ENCODE measurements around the gene ATG7. TPM values are rescaled to one million over a fixed set of nuclear protein-coding genes. Genes with fewer than 3 reads are reported as not detected.

ATG7 gene
- total RNA-seq, 1 experiment from 2014 or later: 36.0 TPM

DNA sequence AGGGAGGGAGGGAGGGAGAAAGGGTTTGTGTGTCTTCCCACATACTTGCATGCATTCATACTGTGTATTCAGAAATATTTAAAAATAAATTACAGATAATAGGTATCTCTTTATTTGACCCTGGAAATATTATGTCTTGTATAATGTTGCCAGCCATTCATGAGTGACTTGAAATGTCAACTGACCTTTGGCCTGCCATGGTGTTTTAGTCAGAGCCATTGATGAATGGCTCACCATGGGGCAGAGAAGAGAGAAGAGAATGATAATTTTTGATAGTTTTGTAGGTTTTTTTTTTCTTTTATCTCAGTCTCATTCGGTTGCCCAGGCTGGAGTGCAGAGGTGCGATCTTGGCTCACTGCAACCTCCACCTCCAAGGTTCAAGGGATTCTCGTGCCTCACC is 121.2 kb downstream of the ATG7 start:
- ATAC-seq (no peak), DNase-seq (ENCODE audit: low read depth, low spot score) (no peak)
- TF ChIP-seq POLR2AphosphoS5 (IDR thresholded peaks at IDR 0.05; ENCODE audit: low read depth, low read length) (no peak), SIN3A (IDR thresholded peaks at IDR 0.05; ENCODE audit: borderline replicate concordance, insufficient read depth, low read depth, low read length) (no peak), TCF7L2 (IDR thresholded peaks at IDR 0.05; ENCODE audit: low read depth, low read length) (no peak)
- TF ChIP-seq, protein P1, sequence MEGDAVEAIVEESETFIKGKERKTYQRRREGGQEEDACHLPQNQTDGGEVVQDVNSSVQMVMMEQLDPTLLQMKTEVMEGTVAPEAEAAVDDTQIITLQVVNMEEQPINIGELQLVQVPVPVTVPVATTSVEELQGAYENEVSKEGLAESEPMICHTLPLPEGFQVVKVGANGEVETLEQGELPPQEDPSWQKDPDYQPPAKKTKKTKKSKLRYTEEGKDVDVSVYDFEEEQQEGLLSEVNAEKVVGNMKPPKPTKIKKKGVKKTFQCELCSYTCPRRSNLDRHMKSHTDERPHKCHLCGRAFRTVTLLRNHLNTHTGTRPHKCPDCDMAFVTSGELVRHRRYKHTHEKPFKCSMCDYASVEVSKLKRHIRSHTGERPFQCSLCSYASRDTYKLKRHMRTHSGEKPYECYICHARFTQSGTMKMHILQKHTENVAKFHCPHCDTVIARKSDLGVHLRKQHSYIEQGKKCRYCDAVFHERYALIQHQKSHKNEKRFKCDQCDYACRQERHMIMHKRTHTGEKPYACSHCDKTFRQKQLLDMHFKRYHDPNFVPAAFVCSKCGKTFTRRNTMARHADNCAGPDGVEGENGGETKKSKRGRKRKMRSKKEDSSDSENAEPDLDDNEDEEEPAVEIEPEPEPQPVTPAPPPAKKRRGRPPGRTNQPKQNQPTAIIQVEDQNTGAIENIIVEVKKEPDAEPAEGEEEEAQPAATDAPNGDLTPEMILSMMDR (IDR thresholded peaks at IDR 0.05): no peak
- TF ChIP-seq, protein P2, sequence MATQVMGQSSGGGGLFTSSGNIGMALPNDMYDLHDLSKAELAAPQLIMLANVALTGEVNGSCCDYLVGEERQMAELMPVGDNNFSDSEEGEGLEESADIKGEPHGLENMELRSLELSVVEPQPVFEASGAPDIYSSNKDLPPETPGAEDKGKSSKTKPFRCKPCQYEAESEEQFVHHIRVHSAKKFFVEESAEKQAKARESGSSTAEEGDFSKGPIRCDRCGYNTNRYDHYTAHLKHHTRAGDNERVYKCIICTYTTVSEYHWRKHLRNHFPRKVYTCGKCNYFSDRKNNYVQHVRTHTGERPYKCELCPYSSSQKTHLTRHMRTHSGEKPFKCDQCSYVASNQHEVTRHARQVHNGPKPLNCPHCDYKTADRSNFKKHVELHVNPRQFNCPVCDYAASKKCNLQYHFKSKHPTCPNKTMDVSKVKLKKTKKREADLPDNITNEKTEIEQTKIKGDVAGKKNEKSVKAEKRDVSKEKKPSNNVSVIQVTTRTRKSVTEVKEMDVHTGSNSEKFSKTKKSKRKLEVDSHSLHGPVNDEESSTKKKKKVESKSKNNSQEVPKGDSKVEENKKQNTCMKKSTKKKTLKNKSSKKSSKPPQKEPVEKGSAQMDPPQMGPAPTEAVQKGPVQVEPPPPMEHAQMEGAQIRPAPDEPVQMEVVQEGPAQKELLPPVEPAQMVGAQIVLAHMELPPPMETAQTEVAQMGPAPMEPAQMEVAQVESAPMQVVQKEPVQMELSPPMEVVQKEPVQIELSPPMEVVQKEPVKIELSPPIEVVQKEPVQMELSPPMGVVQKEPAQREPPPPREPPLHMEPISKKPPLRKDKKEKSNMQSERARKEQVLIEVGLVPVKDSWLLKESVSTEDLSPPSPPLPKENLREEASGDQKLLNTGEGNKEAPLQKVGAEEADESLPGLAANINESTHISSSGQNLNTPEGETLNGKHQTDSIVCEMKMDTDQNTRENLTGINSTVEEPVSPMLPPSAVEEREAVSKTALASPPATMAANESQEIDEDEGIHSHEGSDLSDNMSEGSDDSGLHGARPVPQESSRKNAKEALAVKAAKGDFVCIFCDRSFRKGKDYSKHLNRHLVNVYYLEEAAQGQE (IDR thresholded peaks at IDR 0.05; ENCODE audit: insufficient read depth in 1 of 2, low read depth in 2 of 2, low read length in 1 of 2): no peak
- no peaks in the 10 kb centered on the region for H3K36me3 ChIP-seq (ENCODE audit: control insufficient read depth, insufficient read depth, low read length)
- ChIA-PET POLR2A (no interaction called here), CTCF (interaction anchor here (0.6 kb wide), 1 partner anchor 10 kb away, joined by 4 read pairs; no protein-coding TSS in a partner anchor)
- intact Hi-C loops (cut with micrococcal nuclease; ENCODE audit: unreplicated experiment) (no loop called here), in situ Hi-C loops (cut with HindIII; ENCODE audit: low pct_unique_long_range_greater_than_20kb, low sequenced_read_pairs) (no loop called here)
- no peaks in the 10 kb centered on the region for H3K27me3 ChIP-seq (ENCODE audit: control insufficient read depth, insufficient read depth, low read length)
- H3K4me3 ChIP-seq (ENCODE audit: low read depth in 2 of 2, low read length in 2 of 2): no peak overlapping the region
- no TSS peak for BruUV-seq (replicated peaks)
- no peak overlapping the region; the same call in 1 of the 2 replicates for H3K27ac ChIP-seq (ENCODE audit: low read length)
- H3K4me1 ChIP-seq (ENCODE audit: control insufficient read depth, insufficient read depth, low read length): no peaks in the 10 kb centered on the region
- no peaks in the 10 kb centered on the region for H3K9me3 ChIP-seq (ENCODE audit: control insufficient read depth, insufficient read depth, low read depth, low read length)

GRCh38 chr3:11394392-11394791 is 122.2 kb downstream of the ATG7 start:
- no peaks in the 10 kb centered on the region for H3K36me3 ChIP-seq (ENCODE audit: control insufficient read depth, insufficient read depth, low read length)
- no peak for ATAC-seq
- no peaks in the 10 kb centered on the region for H3K27me3 ChIP-seq (ENCODE audit: control insufficient read depth, insufficient read depth, low read length)
- POLR2A ChIA-PET: no interaction called here
- BruUV-seq (replicated peaks): no TSS peak
- no peaks in the 10 kb centered on the region for H3K9me3 ChIP-seq (ENCODE audit: control insufficient read depth, insufficient read depth, low read depth, low read length)
- in situ Hi-C loops (cut with HindIII; ENCODE audit: low pct_unique_long_range_greater_than_20kb, low sequenced_read_pairs): no loop called here
- DNase-seq (ENCODE audit: low read depth, low spot score): no peak
- intact Hi-C loops (cut with micrococcal nuclease; ENCODE audit: unreplicated experiment): no loop called here
- TF ChIP-seq, protein P1 (IDR thresholded peaks at IDR 0.05): no peak
- TF ChIP-seq POLR2AphosphoS5 (IDR thresholded peaks at IDR 0.05; ENCODE audit: low read depth, low read length) (no peak), SIN3A (IDR thresholded peaks at IDR 0.05; ENCODE audit: borderline replicate concordance, insufficient read depth, low read depth, low read length) (no peak), TCF7L2 (IDR thresholded peaks at IDR 0.05; ENCODE audit: low read depth, low read length) (no peak)
- TF ChIP-seq, protein P2 (IDR thresholded peaks at IDR 0.05; ENCODE audit: insufficient read depth in 1 of 2, low read depth in 2 of 2, low read length in 1 of 2): no peak
- no peak overlapping the region for H3K4me3 ChIP-seq (ENCODE audit: low read depth in 2 of 2, low read length in 2 of 2)
- H3K27ac ChIP-seq (ENCODE audit: low read length): no peak overlapping the region; the same call in 1 of the 2 replicates
- no peaks in the 10 kb centered on the region for H3K4me1 ChIP-seq (ENCODE audit: control insufficient read depth, insufficient read depth, low read length)
- CTCF ChIA-PET: no interaction called here
